GM21737 (cell line): Measurements from ENCODE around the gene PRMT2.
"Not testable (repeated sequence)": the region's sequence is repeated elsewhere in the genome, so short reads cannot be mapped to it uniquely, and the experiment has no call there.

Source experiments
- ATAC-seq: cut with Tn5 transposase; IDR thresholded peaks from one replicate; pipeline ENCODE4 v1.9.1; 2021; ENCODE audit warnings: mild to moderate bottlenecking, moderate library complexity; ENCODE audit not compliant: unreplicated experiment

Gene PRMT2

GRCh38 chr21:46666941-46667740 lies 31.7 kb downstream of the PRMT2 start:
- ATAC-seq = no peak

GRCh38 chr21:46667741-46668380 lies 32.4 kb downstream of the PRMT2 start:
- ATAC-seq = no peak

- no peak for ATAC-seq
Observed at GRCh38 chr21:46668381-46668780, 32.9 kb downstream of the PRMT2 start.

GRCh38 chr21:46668904-46669303 lies 33.4 kb downstream of the PRMT2 start:
- not testable (repeated sequence) for ATAC-seq

- no peak for ATAC-seq
Observed at GRCh38 chr21:46674430-46675007, 39.0 kb downstream of the PRMT2 start.

- no peak for ATAC-seq
Observed at GRCh38 chr21:46675595-46676280, 40.3 kb downstream of the PRMT2 start.

- not testable (repeated sequence) for ATAC-seq
Observed at GRCh38 chr21:46676542-46676941, 41.1 kb downstream of the PRMT2 start.

GRCh38 chr21:46681593-46681992 lies 46.1 kb downstream of the PRMT2 start:
- ATAC-seq = not testable (repeated sequence)

GRCh38 chr21:46698652-46699051 lies 63.2 kb downstream of the PRMT2 start:
- ATAC-seq = not testable (repeated sequence)

GRCh38 chr21:46699104-46699503 lies 63.6 kb downstream of the PRMT2 start:
- ATAC-seq = not testable (repeated sequence)
